Activated CD4-positive, alpha-beta T cell treated with anti-CD3 and anti-CD28 coated beads, Interleukin-2, amount 50 U/mL, for 4 hours (primary cell): ENCODE data around the gene UNC13C.

Source experiments
- DNase-seq, 2 experiments: peaks; one replicate each; pipeline ENCODE4 v3.0.0-alpha.2; 2020

The UNC13C gene

DNA sequence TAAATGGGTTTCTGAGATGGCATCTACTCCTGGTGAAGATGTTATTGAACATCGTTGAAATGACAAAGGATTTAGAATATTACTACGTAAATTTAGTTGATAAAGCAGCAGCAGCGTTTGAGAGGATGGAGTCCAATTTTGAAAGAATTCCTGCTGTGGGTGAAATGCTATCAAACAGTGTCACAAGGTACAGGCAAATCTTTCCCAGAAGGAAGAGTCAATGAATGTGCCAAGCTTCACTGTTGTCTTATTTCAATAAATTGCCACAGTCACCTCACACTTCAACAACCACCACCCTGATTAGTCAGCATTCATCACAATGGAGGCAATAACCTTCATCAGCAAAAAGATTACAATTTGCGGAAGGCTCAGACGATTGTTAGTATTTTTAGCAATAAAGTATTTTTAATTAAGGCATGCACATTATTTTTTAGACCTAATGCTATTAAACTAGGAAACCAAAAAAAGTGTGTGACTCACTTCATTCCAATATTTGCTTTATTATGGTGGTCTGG is 142.8 kb downstream of the UNC13C start:
- no peak for DNase-seq

DNA sequence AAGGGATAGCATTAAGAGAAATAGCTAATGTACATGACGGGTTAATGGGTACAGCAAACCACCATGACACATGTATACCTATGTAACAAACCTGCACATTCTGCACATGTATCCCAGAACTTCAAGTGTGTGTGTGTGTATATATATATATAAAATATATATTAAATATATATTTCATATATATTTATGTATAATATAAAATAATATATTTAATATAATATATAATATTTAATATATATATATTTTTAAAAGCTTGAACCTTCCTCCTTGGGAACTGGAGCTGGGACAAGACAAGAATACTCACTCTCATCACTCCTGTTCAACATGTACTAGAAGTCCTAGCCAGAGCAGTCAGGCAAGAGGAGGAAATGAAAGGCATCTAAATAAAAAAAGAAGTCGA is 149.3 kb downstream of the UNC13C start:
- no peak for DNase-seq

DNA sequence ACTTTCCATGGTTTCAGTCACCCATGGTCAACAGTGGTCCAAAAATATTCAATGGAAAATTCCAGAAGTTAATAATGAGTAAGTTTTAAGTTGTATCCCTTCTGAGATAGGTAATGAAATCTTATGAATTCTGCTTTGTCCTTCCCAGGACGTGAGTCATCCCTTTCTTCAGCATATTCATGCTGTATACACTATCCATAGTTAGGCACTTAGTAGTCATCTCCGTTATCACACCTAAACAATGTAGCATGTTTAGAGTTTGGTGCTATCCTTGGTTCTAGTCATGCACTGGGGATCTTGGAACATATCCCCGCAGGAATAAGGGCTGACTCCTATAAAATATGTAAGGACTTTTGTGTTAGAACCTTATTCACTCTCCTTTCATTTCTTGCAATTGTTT is 153.2 kb downstream of the UNC13C start:
- no peak for DNase-seq

DNA sequence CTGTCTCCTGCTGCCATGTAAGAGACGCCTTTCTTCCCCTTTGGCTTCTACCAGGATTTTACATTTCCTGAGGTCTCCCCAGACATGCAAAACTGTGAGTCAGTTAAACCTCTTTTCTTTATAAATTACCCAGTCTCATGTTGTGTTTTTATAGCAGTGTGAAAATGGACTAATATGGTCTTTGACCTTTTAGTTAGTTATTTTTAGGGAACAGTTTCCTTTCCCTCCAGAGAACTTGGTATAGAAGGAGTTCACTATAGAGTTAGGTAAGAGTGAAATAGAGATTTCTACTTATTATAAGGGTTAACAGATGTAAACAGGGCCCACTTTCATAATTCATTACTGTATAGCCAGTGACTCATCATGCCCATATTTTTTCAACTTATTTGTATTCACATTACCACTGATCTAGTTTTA is 170.9 kb downstream of the UNC13C start:
- no peak for DNase-seq

DNA sequence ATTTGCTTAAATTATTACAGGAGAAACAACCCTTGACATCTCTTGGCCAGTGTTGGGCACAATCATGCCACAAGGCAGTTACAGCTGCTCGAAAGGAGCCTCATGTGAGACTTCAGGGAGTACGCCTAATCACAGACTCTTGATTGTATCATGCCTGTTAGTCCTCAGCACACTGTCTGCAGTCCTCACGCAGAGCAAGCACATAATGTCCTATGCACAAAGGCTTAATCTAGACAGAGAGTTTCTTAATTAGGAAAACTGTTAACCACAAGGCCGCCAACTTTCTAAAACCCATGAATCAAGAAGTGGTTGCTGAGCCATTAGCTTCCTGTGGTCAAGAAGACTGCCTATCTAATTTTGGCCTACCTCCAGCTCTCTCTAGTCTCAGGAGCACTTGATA is 172.0 kb downstream of the UNC13C start:
- no peak for DNase-seq

DNA sequence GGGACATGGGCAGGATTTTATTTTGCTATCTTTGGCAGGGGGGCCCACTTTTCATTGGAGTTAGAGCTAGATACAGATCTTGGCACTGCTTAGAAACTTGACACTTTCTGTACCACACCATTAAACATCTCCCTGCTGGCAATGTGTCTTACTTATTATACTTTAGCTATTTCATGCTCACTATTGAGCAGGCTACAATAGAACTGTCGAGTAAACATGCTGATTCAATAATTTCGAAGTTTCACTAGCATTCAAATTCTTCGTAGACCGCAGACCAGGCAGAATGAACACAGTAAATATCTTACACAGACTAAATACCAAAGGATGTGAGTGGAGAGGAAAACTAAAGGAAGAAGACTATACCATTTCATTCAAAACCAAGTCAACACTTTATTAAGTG is 180.8 kb downstream of the UNC13C start:
- DNase-seq = no peak

DNA sequence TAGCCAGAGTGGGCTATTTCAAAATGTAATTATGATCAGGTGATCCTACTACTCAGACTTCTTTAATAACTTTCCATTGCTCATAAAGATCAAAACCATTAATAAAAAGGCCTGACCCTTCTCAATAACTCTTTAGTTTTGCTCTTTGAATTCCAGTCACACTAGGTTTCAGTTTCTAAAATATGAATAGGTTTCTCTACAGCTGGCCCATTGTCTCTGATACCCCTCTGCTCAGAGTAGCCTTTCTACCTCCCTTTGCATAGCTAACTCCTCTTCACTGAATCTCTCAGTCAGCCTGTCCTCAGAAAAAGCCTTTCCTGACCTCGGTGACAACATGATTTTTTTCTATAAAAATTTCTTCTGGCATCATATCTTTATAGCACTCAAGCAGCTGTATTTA is 209.1 kb downstream of the UNC13C start:
- no peak for DNase-seq

DNA sequence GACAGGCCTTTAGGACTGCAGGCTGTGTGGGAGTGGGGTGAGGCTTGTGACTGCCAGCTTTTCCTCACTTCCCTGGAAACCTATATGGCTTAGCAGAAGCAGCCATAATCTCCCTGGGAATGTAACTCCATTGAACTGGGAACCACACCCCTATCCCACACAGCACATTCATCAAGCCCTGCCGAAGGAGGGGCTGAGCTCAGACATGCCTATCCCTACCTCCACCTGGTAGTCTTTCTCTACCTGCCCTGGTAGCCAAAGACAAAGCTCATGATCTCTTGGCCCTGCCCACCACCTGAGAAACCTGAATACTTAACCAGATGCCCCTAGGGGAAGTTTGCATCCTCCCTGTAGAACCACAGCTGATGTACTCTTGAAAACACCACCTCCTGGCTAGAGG is 219.8 kb downstream of the UNC13C start:
- DNase-seq = no peak

DNA sequence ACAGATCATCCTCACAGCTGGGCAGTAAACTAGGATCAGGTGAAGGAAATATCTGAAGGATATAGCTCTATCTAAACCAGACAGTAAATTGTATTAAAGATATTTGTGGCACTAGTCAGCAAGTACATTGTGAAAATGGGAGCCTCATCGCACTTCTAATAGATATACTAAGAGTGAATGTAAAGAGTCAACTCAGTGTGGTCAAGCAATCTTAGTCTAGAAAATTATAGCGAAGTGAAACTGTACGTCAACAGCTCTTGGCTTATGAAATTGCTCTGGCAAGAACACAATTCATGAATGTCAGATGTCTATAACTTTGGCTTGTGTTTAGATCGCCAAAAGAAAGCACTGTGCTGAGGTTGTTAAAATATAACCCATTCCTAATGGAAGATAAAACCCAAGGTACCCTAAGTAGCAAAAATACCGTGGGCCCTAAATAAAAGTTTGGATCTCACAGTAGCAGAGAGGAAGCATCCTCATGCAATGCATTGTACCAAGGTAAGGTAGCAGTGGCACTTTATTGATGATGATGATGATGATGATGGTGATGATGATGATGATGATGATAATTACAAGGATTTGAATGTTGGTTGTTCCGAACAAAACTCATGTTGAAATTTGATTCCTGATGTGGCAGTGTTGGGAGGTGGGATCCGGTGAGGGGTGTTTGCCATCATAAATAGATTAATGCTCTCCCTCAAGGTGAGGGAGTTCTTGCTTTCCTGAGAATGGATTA is 228.5 kb downstream of the UNC13C start:
- no peak for DNase-seq

DNA sequence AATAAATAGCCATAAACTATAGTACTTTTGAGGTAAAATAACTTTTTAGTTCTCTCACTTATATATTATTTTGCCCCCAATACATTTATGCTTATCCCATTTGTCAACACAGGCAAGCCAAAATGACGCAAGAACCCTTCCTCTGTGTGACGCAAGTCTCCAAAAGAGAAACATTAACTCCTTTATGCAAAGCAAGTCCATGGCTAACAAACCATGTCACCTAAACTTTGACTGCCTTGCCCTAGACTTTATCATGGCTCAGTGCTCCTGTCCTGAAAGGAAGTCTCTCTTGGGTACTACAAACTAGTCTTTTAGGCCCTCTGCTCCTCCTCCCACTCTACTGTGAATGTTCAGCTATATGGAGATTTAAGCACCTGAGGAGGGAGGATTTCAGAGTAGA is 230.5 kb downstream of the UNC13C start:
- DNase-seq = no peak

DNA sequence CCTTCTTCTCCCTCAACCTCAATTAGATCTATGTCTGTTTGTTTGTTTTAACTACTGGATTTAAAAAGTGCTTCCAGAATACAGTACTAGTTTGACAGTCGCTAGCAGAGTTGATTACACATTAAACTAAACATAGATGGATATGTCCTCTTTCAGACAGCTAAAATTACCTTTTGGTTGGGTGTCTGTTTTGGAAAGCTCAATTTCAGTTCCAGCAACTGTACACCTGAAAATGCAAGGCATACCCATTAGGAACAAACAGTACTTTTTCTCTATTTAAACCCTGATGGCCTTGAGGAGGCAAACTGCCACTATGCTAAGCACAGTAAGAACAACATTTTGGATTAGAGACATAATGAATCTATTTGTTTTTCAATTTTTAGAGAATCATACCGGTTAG is 234.4 kb downstream of the UNC13C start:
- DNase-seq = no peak

DNA sequence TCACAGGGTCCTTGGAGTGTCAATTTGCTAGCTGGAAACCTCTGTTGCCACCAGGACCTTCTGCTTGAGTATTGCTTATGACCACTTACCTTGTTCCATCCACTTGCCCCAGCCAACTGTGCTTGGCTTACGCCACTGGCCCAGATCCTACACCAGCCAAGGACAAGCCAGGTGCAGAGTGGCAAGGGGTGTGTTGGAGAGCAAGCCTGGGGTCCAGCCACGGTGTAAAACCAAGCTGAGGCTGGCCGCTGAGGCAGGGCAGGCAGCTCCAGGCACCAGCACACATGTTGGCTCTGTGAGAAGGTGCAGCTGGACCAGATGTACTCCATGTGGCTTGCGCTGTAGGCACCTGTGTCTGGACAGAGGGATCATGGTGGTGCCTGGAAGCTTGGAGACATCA is 248.2 kb downstream of the UNC13C start:
- no peak for DNase-seq

DNA sequence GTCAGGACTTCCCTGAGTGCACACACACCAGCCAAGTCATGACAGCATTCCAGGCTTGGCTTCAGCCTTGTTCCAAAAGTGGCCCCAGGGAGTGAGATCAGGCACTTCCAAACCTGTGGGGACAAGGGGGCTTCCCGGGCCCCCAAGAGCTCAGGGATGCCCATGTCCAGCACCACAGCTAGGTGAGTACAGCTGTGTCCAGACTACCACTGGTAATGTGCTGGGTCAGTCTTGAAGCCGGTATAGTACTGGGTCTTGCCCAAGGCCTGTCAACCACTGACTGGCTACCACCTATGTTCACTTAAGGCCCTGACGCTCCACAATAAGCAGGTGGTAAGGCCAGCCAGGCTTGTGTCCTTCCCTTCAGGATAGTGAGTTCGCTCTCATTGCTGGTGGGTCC is 249.3 kb downstream of the UNC13C start:
- no peak for DNase-seq

DNA sequence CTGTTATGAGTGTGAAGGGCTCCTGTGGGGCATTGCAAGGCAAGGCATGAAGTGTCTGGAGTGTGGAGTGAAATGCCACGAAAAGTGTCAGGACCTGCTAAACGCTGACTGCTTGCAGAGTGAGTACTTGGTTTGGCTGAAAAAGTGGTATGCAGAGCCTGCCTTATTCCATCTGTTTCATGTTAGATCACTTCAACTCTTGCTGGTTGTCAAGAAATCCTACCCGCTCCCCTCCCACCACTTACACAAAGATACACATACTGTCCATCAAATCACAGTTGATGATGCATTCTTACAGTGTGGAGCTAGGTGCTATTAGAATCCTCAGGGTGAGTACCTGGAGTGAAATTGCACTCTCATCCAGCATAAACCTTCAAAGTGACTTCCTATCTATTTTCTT is 272.1 kb downstream of the UNC13C start:
- no peak for DNase-seq

DNA sequence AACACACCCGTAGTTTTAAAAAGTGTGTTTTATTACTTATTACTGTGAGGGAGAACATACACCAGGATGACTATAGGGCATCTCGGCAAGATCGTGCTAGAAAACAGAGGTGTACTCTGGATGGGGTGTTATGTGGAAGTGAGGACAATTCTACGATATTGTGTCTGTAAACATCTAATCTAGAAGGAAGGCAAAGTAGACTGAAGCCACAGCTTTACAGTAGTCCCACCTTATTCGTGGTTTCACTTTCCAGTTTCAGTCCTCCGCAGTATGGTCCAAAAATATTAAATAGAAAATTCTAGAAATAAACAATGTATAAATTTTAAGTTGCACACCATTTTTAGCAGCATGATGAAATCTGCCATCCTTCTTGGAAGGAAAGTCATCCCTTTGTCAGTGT is 277.9 kb downstream of the UNC13C start:
- no peak for DNase-seq

DNA sequence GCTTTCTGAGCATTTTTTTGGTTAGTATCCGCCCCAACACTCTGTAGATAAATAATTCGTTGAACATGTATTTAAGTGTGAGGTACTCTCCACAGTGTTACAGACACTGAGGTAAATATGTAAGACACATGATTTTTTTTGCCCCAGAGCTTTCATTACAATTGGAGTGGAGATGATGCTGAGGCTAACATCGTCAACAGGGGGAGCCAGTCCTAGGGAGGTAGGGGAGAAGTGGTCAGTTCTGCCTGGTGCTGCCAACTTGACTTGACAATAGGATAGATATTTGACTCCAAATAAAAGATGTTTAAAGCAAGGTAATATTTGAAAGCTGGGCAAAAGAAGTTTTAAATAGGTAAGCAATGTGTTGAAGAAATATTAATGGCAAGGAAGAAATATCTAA is 295.7 kb downstream of the UNC13C start:
- DNase-seq = no peak

DNA sequence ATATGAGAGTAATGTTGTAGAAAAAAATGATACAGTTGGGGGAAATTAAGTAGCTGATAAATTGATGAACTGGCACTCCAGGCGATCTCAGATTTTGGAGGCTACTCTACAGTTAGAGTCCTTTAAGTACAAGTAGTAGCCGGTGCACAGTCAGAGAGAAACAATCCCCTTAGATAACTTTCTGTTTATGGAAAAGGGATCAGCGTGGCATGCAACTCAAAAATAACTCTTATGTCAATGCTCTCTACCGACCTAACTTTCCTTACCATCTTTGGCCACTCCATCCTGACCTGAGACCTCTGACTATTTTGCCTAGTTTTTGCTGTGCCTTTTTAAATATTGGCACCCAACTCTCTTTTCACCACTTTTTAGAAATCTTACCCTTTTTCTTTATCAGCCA is 299.6 kb downstream of the UNC13C start:
- no peak for DNase-seq

DNA sequence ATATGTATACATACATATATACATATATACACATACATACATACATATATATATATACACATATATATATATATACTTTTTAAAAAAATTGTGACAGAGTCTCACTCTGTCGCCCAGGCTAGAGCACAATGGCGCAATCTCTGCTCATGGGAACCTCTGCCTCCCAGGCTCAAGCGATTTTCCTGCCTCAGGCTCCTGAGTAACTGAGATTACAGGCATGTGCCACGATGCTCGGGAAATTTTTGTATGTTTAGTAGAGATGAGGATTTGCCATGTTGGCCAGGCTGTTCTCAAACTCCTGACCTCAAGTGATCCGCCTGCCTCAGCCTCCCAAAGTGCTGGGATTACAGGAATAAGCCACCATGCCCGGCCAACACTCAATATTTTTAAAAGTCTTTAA is 302.5 kb downstream of the UNC13C start:
- DNase-seq = no peak

DNA sequence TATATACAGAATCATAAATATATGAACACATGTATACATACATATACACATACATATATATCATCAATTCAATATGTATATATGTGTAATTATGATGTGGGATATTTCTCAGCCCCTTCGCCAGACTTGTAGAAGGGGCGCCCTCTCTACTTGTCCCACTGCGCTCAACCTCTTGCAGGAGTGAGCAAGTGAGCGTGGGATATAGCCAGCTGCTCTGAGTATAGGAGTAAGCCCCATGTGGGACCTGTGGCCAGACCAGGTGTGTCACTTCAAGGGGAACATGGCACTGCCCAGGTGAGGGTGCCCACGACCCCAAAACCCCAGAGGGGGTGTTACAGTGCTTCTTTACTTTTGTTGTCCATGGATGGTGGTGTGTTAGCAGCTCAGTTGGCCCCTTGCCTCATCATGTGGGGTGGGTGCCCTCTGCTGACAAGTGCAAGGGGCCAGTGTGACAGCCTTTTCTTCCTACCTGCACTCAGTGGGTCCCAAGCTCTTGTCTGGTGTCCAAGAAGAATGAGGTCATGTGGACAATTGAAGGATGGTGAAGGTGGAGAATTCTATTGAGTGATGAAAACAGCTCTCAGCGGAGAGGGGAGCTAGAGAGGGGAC is 304.1 kb downstream of the UNC13C start:
- DNase-seq = no peak

DNA sequence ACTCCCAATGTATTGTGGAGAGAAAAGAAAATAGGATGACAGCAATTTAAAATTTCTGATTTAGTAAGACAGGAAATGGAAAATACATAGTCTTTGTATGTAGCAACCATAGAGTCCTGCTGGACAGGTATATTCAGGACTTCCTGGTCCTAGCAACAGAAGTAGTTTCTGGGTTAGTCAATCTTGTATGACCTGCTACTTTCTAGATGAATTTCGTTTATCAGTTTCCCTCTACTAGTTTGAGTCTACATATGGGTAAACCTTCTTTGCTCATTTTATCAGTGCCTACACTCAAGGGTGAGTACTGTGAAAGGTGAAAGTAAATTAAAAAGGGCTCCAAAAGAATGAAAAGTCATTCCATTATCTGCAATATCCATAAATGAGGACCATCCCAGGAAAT is 309.8 kb downstream of the UNC13C start:
- no peak for DNase-seq

DNA sequence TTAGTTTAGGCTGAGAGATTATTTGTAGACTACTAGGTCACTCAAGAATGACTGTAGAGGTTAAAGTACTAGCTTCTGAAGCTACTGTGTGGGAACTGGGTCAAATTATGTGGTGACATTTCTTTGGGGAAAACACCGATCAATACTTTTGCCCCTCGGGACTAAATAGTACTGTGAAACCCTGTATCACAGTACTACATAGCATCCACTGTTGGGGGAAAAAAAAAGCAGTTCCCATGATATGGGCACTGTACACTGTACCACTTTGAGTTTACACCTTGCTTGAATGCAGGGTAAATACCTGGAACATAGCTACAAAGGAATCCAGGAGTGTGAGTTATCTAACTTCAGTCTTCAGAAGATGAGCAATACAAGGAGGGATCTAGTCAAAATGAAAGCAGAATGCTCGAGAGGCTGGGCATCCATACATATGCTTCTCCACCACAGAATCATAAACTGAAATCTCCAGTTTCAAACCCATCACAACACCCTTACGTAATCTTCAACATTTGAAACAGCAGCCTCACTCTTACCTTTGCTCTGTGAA is 311.4 kb downstream of the UNC13C start:
- DNase-seq = no peak

DNA sequence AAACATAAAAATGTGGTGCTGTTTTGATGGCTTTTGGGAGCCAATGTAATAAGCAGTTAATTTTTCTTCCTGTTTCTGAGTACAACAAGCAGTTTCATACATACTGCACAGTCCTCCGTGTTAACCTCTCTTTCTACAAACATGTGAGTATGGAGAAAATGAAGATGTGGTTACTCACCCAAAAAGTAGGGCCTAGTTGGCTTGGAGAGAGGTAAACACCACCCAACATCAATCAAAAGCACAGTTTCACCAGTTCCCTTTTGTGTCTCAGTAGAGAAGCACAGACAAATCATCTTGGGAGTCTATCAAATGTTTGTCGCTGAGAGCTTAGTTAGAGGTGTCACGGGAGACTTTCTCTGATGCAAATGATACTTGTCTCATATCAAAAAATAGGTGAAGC is 320.2 kb downstream of the UNC13C start:
- DNase-seq = no peak

DNA sequence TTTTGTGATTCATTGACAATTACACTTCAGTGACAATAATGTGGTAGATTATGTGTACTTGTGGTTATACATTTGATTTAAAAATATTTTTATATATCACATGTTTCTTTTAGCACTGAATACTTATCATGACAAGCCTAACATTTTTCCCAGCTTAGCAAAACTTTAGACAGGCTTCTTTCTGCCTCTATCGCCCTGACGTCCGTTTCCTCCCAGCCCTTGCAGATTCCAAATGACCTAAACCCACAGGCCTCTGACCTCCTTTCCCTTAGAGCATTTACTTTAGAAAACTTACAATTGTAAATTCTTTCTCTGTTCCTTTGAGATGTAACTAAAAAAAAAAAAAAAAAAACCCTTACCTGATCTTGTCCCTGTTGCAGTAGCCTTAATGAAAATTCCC is 326.1 kb downstream of the UNC13C start:
- no peak for DNase-seq

DNA sequence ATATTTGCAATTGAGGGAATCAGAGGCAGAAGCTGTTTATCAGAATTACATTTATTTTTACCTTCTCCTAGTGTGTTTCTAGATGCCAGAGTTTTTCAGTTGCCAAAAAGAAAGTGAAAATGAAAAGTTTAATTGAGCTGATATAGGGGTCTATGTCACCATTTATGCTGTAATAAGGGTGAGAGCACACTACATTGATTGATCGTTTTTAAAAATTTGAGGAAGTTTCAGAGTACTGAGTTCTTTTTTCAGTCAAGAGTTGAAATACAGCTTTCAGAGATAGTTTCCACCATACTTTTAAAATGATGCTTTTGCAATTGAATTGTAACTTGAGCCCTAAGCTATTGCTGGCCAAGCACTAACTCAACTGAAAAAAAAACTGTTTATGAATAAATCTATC is 326.9 kb downstream of the UNC13C start:
- no peak for DNase-seq
